PFSK-1 (cell line): Measurements from ENCODE around the gene PHF24.

Experiments
- FOXP2 ChIP-seq: optimal IDR thresholded peaks from 2 replicates; pipeline ENCODE3; 2011; ENCODE audit warnings: borderline replicate concordance, control low read depth, inconsistent platforms; ENCODE audit not compliant: insufficient read depth; ENCODE audit errors: extremely low read length, extremely low read depth
- POLR2AphosphoS5 ChIP-seq: IDR thresholded peaks from 2 replicates; pipeline ENCODE4 v1.6.1; 2012; ENCODE audit warnings: low read depth, mild to moderate bottlenecking, control low read depth, low read length, moderate library complexity
- REST ChIP-seq, 2 experiments: IDR thresholded peaks; 2 replicates each; pipeline versions ENCODE4 v1.6.1 to v1.8.0; 2011 to 2012; ENCODE audit warnings: low read depth in 2 of 2, low read length in 2 of 2, control low read depth in 1 of 2, inconsistent platforms in 1 of 2, mild to moderate bottlenecking in 1 of 2, moderate library complexity in 1 of 2; ENCODE audit not compliant: insufficient read depth in 1 of 2
- SIN3A ChIP-seq: IDR thresholded peaks from 2 replicates; pipeline ENCODE4 v1.6.1; 2012; ENCODE audit warnings: mild to moderate bottlenecking, low read length, moderate library complexity, borderline replicate concordance; ENCODE audit not compliant: insufficient read depth
- TAF1 ChIP-seq: IDR thresholded peaks from 2 replicates; pipeline ENCODE4 v1.6.1; 2012; ENCODE audit warnings: low read length, control low read depth, borderline replicate concordance; ENCODE audit not compliant: insufficient read depth

The PHF24 gene

GRCh38 chr9:34995670-34996060 is 37.6 kb downstream of the PHF24 start:
- no peak for TF ChIP-seq TAF1
- TF ChIP-seq REST (IDR thresholded peaks at IDR 0.05; ENCODE audit: insufficient read depth in 1 of 2, low read depth in 2 of 2, low read length in 2 of 2), result no peak
- TF ChIP-seq FOXP2, result no peak
- TF ChIP-seq SIN3A, result no peak
- TF ChIP-seq POLR2AphosphoS5, result no peak

GRCh38 chr9:34996181-34996904 is 38.3 kb downstream of the PHF24 start:
- TF ChIP-seq REST (IDR thresholded peaks at IDR 0.05; ENCODE audit: insufficient read depth in 1 of 2, low read depth in 2 of 2, low read length in 2 of 2) (no peak), TAF1 (no peak), POLR2AphosphoS5 (no peak), SIN3A (no peak), FOXP2 (no peak)

- TF ChIP-seq REST (IDR thresholded peaks at IDR 0.05; ENCODE audit: insufficient read depth in 1 of 2, low read depth in 2 of 2, low read length in 2 of 2), result no peak
- TF ChIP-seq SIN3A, result no peak
These were observed 38.8 kb downstream of the PHF24 start for GRCh38 chr9:34996905-34997279.

- TF ChIP-seq SIN3A (no peak), FOXP2 (no peak), REST (IDR thresholded peaks at IDR 0.05; ENCODE audit: insufficient read depth in 1 of 2, low read depth in 2 of 2, low read length in 2 of 2) (no peak), POLR2AphosphoS5 (no peak), TAF1 (no peak)
These were observed 39.3 kb downstream of the PHF24 start for GRCh38 chr9:34997379-34997781.

- TF ChIP-seq FOXP2 (no peak), POLR2AphosphoS5 (no peak), SIN3A (no peak), TAF1 (no peak), REST (IDR thresholded peaks at IDR 0.05; ENCODE audit: insufficient read depth in 1 of 2, low read depth in 2 of 2, low read length in 2 of 2) (no peak)
These were observed 40.2 kb downstream of the PHF24 start for GRCh38 chr9:34998266-34998665.
